Naive thymus-derived CD4-positive, alpha-beta T cell (primary cell): Measurements from ENCODE around the gene RAB29. TPM values are rescaled to one million over a fixed set of nuclear protein-coding genes. Genes with fewer than 3 reads are reported as not detected.

ENCODE experiments used
- ATAC-seq: fragments of 150-1000 bp; cut with Tn5 transposase; 2 replicates; pipeline ENCODE4 v1.10.0; 2021; ENCODE audit warnings: mild to moderate bottlenecking, moderate library complexity
- CTCF ChIA-PET: fragments of 350-600 bp; sonication (Branson Sonifier 250); formaldehyde crosslinking; loops from one replicate; lab custom pipeline; 2021; ENCODE audit warnings: antibody characterized with exemption; lab: Charles Lee
- POLR2A ChIA-PET: fragments of 350-600 bp; sonication (Branson Sonifier 250); formaldehyde crosslinking; loops from one replicate; lab custom pipeline; 2021; ENCODE audit warnings: antibody characterized with exemption, inconsistent platforms; lab: Charles Lee
- DNase-seq, 9 donors: peaks; one replicate each; pipeline versions ENCODE4 v3.0.0 to v3.0.0-alpha.2; 2020 to 2022; ENCODE audit warnings: mixed read lengths in 1 of 9
- H3K27ac ChIP-seq: one replicate; pipeline ENCODE4 v1.7.0; 2013; ENCODE audit warnings: mild to moderate bottlenecking, low read depth, low read length, moderate library complexity
- H3K27me3 ChIP-seq, 2 donors: one replicate each; pipeline ENCODE4 v1.7.0; 2013; ENCODE audit warnings: low read length in 2 of 2, mild to moderate bottlenecking in 2 of 2, moderate library complexity in 2 of 2; ENCODE audit not compliant: control insufficient read depth in 2 of 2, insufficient read depth in 2 of 2
- H3K36me3 ChIP-seq, 3 experiments: 1 replicate in 2 of 3; 2 replicates in 1 of 3; pipeline ENCODE4 v1.7.0; 2013; ENCODE audit warnings: low read length in 3 of 3, mild to moderate bottlenecking in 3 of 3, moderate library complexity in 1 of 3; ENCODE audit not compliant: insufficient read depth in 3 of 3, control insufficient read depth in 2 of 3
- H3K4me1 ChIP-seq, 2 donors: one replicate each; pipeline ENCODE4 v1.7.0; 2013; ENCODE audit warnings: low read length in 2 of 2, mild to moderate bottlenecking in 2 of 2, moderate library complexity in 1 of 2; ENCODE audit not compliant: control insufficient read depth in 2 of 2, insufficient read depth in 2 of 2
- H3K4me3 ChIP-seq: 2 replicates; pipeline ENCODE4 v1.7.0; 2013; ENCODE audit warnings: mild to moderate bottlenecking, low read length
- H3K9me3 ChIP-seq, 3 experiments: 1 replicate in 2 of 3; 2 replicates in 1 of 3; pipeline ENCODE4 v1.7.0; 2013; ENCODE audit warnings: low read length in 3 of 3; ENCODE audit not compliant: control insufficient read depth in 2 of 3
- H3K27ac Mint-ChIP-seq, 9 donors: one replicate each; pipeline ENCODE4 v1.8.0; 2020 to 2022; ENCODE audit warnings: mixed read lengths in 9 of 9, mild to moderate bottlenecking in 8 of 9, moderate library complexity in 5 of 9, inconsistent platforms in 2 of 9
- H3K27me3 Mint-ChIP-seq, 5 donors: one replicate each; pipeline ENCODE4 v1.8.0; 2021 to 2022; ENCODE audit warnings: mixed read lengths in 5 of 5, mild to moderate bottlenecking in 1 of 5
- H3K36me3 Mint-ChIP-seq, 5 donors: one replicate each; pipeline ENCODE4 v1.8.0; 2020 to 2022; ENCODE audit warnings: mixed read lengths in 5 of 5, mild to moderate bottlenecking in 3 of 5, inconsistent platforms in 1 of 5
- H3K4me1 Mint-ChIP-seq, 7 donors: one replicate each; pipeline ENCODE4 v1.8.0; 2020 to 2022; ENCODE audit warnings: mixed read lengths in 7 of 7, mild to moderate bottlenecking in 3 of 7, inconsistent platforms in 1 of 7
- H3K4me3 Mint-ChIP-seq, 10 donors: one replicate each; pipeline ENCODE4 v1.8.0; 2020 to 2022; ENCODE audit warnings: mild to moderate bottlenecking in 10 of 10, mixed read lengths in 10 of 10, moderate library complexity in 6 of 10, inconsistent platforms in 2 of 10
- H3K9me3 Mint-ChIP-seq, 11 donors: one replicate each; pipeline ENCODE4 v1.8.0; 2020 to 2022; ENCODE audit warnings: mixed read lengths in 11 of 11, mild to moderate bottlenecking in 4 of 11, inconsistent platforms in 1 of 11, moderate library complexity in 1 of 11
- intact Hi-C, 2 donors: fragments of 100-400 bp; cut with micrococcal nuclease; formaldehyde crosslinking; loops; one replicate each; pipeline ENCODE4 v1.15.1; 2023
- polyA plus RNA-seq, 2 donors: library from polyadenylated mRNA; unstranded; fragments of 300-500 nt; fragmentation: Illumina TruSeq; gene quantifications; one replicate each; pipeline ENCODE4 v1.2.3, GENCODE V29; 2021
- total RNA-seq, 6 experiments: library from RNA in 5 of 6; stranded (reverse) in 5 of 6; gene quantifications; 1 replicate in 5 of 6; 2 replicates in 1 of 6; pipeline ENCODE4 v1.2.3 and lab custom pipeline; 2021 to 2026

The RAB29 gene
- total and polyA plus RNA-seq, 7 experiments from 2014 or later = 23.9 to 76.6 (median 48.1) TPM

DNA sequence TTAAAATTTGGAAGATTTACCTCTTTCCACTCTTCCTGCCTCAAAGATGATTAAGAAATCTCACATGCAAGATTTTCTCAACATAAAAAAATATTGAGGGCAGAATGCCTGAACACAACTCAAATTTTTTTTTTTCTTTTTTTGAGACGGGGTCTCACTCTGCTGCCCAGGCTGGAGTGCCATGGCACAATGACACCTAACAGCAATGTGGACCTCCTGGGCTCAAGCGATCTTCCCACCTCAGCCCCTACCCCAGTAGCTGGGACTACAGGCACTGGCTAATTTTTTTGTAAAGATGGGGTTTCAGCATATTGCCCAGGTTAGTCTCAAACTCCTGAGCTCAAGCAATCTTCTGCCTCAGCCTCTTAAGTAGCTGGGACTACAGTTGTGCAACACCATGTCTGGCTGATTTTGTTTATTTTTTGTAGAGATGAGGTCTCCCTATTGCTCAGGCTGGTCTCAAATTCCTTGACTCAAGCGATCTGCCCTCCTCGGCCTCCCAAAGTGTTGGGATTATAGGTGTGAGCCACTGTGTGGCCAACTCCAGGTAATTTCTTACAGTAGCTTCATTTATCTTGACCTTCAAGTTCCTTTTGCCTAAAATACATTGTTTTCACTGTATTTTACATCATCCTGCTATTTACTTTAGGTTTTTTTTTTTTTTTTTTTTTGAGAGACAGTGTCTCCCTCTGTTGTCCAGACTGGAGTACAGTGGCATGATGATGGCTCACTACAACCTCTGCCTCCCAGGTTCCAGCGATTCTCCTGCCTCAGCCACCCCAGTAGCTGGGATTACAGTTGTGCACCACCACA lies 35.7 kb downstream of the RAB29 start:
- H3K4me1 Mint-ChIP-seq = peaks cover 25 to 67% (median 49%) of the 10 kb centered on the region in 7 donors
- ATAC-seq (no peak), DNase-seq (no peak)
- intact Hi-C loops = loop anchor here in 1 of 2 donors (10.0 kb wide), 1 partner anchor 455 kb away; no protein-coding TSS in a partner anchor
- H3K27ac Mint-ChIP-seq = peak overlapping the region in 3 of 9 donors; percentile 1 to 37 (median 28)
- H3K27me3 Mint-ChIP-seq = no peaks in the 10 kb centered on the region
- CTCF ChIA-PET = interaction anchor here (0.7 kb wide), 1 partner anchor 413 kb away, joined by 7 read pairs; no protein-coding TSS in a partner anchor
- no peaks in the 10 kb centered on the region for H3K9me3 ChIP-seq
- H3K27ac ChIP-seq = no peak overlapping the region
- peaks cover 0 to 5% (median 3%) of the 10 kb centered on the region in 5 donors for H3K36me3 Mint-ChIP-seq
- H3K4me3 Mint-ChIP-seq = peak overlapping the region in 1 of 10 donors; percentile 13
- no peaks in the 10 kb centered on the region for H3K9me3 Mint-ChIP-seq
- H3K36me3 ChIP-seq = peaks cover 0 to 4% (median 0%) of the 10 kb centered on the region in 3 experiments
- no peaks in the 10 kb centered on the region for H3K27me3 ChIP-seq
- no peak overlapping the region for H3K4me3 ChIP-seq
- H3K4me1 ChIP-seq = peaks cover 0 to 14% of the 10 kb centered on the region in 2 donors
- POLR2A ChIA-PET = interaction anchor here (0.6 to 1.2 kb wide), 2 partner anchors 9 to 12 kb away, joined by 3 read pairs; no protein-coding TSS in a partner anchor

GRCh38 chr1:205735218-205735617 lies 40.1 kb downstream of the RAB29 start:
- no peaks in the 10 kb centered on the region for H3K9me3 ChIP-seq
- ChIA-PET CTCF (interaction anchor here (0.7 to 1.0 kb wide), 3 partner anchors 76 to 253 kb away, joined by 3 read pairs; no protein-coding TSS in a partner anchor), POLR2A (no interaction called here)
- peaks cover 0 to 14% of the 10 kb centered on the region in 2 donors for H3K4me1 ChIP-seq
- peaks cover 0 to 4% (median 0%) of the 10 kb centered on the region in 3 experiments for H3K36me3 ChIP-seq
- intact Hi-C loops = loop anchor here in 1 of 2 donors (2.0 kb wide), 1 partner anchor 14 kb away; no protein-coding TSS in a partner anchor
- DNase-seq = no peak
- Mint-ChIP-seq H3K4me1 (peaks cover 32 to 75% (median 58%) of the 10 kb centered on the region in 7 donors), H3K27ac (peak overlapping the region in 1 of 9 donors; percentile 46), H3K4me3 (no peak overlapping the region), H3K9me3 (no peaks in the 10 kb centered on the region), H3K27me3 (no peaks in the 10 kb centered on the region), H3K36me3 (peaks cover 0 to 15% (median 9%) of the 10 kb centered on the region in 5 donors)
- H3K27ac ChIP-seq = no peak overlapping the region
- H3K4me3 ChIP-seq = no peak overlapping the region
- ATAC-seq = no peak
- H3K27me3 ChIP-seq = no peaks in the 10 kb centered on the region

DNA sequence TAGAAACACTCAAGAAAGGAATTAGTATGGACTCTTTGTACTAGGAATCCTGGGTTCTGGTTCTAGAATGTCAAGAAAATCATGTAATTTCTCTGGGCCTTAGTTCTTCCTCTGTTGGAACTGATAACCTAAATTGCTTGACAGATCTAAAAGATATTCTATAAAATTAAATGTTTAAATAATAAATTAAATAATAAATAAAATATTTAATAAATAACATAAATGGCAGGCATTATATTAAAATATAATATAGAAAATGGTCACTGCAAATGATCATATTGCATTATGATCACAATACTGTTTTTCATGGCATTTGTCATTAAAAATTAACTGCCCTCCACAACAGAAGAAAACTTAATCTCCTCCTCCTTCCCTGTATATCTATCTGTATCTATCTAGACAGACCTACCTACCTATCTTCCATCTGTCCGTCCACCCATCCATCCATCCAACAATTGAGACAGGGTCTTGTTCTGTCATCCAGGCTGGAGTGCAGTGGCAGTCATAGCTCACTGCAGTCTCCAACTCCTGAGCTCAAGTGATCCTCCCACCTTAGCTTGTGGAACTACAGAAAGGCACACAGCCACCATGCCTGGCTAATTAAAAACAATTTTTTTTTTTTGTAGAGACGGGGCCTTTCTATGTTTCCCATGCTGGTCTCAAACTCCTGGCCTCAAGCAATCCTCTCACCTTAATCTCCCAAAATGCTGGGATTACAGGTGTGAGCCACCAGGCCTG lies 41.7 kb downstream of the RAB29 start:
- Histone ChIP-seq H3K27ac (no peak overlapping the region), H3K36me3 (peaks cover 0 to 8% (median 3%) of the 10 kb centered on the region in 3 experiments), H3K27me3 (no peaks in the 10 kb centered on the region), H3K9me3 (no peaks in the 10 kb centered on the region), H3K4me3 (no peak overlapping the region), H3K4me1 (peaks cover 0 to 11% of the 10 kb centered on the region in 2 donors)
- Mint-ChIP-seq H3K4me1 (peaks cover 30 to 64% (median 51%) of the 10 kb centered on the region in 7 donors), H3K27ac (peak overlapping the region in 5 of 9 donors; percentile 3 to 27 (median 14)), H3K36me3 (peaks cover 0 to 17% (median 9%) of the 10 kb centered on the region in 5 donors), H3K9me3 (no peaks in the 10 kb centered on the region), H3K27me3 (no peaks in the 10 kb centered on the region), H3K4me3 (peak overlapping the region in 1 of 10 donors; percentile 29)
- ATAC-seq (no peak), DNase-seq (no peak)
- ChIA-PET POLR2A (interaction anchor here (0.8 to 2.3 kb wide), 3 partner anchors 9 to 42 kb away, joined by 3 to 8 read pairs (median 4); partner anchors contain the start of gene RAB29), CTCF (interaction anchor here (0.7 to 1.8 kb wide), 2 partner anchors 23 to 40 kb away, joined by 3 to 9 read pairs; no protein-coding TSS in a partner anchor)
- intact Hi-C loops = loop anchor here (1.0 to 5.0 kb wide), 3 partner anchors 8 to 39 kb away; no protein-coding TSS in a partner anchor

DNA sequence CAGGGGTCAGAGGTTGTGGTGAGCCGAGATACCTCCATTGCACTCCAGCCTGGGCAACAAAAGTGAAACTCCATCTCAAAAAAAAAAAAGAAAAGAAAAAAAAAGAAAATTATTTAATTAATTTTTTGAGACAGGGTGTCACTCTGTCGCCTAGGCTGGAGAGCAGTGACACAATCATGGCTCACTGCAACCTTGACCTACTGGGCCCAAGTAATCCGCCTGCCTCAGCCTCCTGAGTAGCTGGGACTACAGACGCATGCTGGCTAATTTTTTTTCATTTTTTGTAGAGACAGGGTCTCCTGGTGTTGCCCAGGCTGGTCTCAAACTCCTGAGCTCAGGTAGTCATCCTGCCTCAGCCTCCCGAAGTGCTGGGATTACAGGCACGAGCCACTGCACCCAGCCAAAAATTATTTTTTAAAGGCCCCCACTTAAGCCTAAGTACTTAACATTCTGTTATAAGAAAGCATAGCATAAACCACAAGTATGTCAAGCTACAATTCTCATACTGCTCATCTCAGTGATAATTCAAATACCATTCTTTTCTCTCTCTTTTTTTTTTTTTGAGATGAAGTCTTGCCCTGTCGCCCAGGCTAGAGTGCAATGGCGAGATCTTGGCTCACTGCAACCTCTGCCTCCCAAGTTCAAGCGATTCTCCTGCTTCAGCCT lies 45.2 kb downstream of the RAB29 start:
- DNase-seq = no peak
- no peaks in the 10 kb centered on the region for H3K9me3 Mint-ChIP-seq
- H3K9me3 ChIP-seq = no peaks in the 10 kb centered on the region
- H3K27me3 Mint-ChIP-seq = no peaks in the 10 kb centered on the region
- H3K4me3 Mint-ChIP-seq = no peak overlapping the region
- no peak overlapping the region for H3K4me3 ChIP-seq
- peaks cover 0 to 5% of the 10 kb centered on the region in 2 donors for H3K4me1 ChIP-seq
- H3K27me3 ChIP-seq = no peaks in the 10 kb centered on the region
- ChIA-PET POLR2A (interaction anchor here (0.8 to 1.0 kb wide), 2 partner anchors 10 to 19 kb away, joined by 3 to 4 read pairs; partner anchors contain the start of gene NUCKS1), CTCF (interaction anchor here (1.0 to 1.6 kb wide), 3 partner anchors 17 to 71 kb away, joined by 3 to 5 read pairs (median 3); no protein-coding TSS in a partner anchor)
- H3K36me3 ChIP-seq = peaks cover 0 to 26% (median 9%) of the 10 kb centered on the region in 3 experiments
- ATAC-seq = no peak
- H3K36me3 Mint-ChIP-seq = peaks cover 0 to 18% (median 15%) of the 10 kb centered on the region in 5 donors
- H3K4me1 Mint-ChIP-seq = peaks cover 25 to 64% (median 51%) of the 10 kb centered on the region in 7 donors
- intact Hi-C loops = loop anchor here in 1 of 2 donors (5.0 kb wide), 1 partner anchor 42 kb away; no protein-coding TSS in a partner anchor
- peak overlapping the region in 2 of 9 donors; percentile 9 to 12 for H3K27ac Mint-ChIP-seq
- no peak overlapping the region for H3K27ac ChIP-seq

DNA sequence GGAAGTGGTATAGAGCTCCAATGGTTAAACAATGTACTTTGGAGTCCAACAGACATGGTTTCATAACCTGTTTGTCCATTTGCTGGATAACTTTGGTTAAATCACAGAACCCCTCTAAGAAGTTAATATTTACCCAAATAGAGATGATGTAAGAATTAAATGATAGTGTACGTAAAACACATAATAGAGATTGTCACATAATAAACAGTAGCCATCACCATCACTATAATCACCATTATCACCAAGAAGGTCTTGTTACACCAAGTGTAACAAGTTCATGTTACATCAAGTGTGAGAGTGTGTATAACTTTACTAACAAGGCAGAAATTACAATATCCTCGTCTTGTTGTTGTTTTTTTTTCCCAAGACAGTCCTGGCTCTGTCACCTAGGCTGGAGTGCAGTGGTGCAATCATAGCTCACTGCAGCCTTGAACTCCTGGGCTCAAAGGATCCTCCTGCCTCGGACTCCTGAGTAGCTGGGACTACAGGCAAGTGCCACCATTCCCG lies 48.6 kb downstream of the RAB29 start:
- H3K36me3 Mint-ChIP-seq = peaks cover 0 to 32% (median 20%) of the 10 kb centered on the region in 5 donors
- no peak overlapping the region for H3K4me3 Mint-ChIP-seq
- intact Hi-C loops = no loop called here
- no peaks in the 10 kb centered on the region for H3K9me3 Mint-ChIP-seq
- Histone ChIP-seq H3K9me3 (no peaks in the 10 kb centered on the region), H3K27ac (no peak overlapping the region), H3K4me1 (no peaks in the 10 kb centered on the region), H3K27me3 (no peaks in the 10 kb centered on the region), H3K4me3 (no peak overlapping the region), H3K36me3 (peaks cover 0 to 42% (median 9%) of the 10 kb centered on the region in 3 experiments)
- ChIA-PET CTCF (interaction anchor here (1.0 to 1.3 kb wide), 2 partner anchors 55 to 67 kb away, joined by 3 to 4 read pairs; no protein-coding TSS in a partner anchor), POLR2A (no interaction called here)
- no peak for ATAC-seq
- peak overlapping the region in 1 of 9 donors; percentile 48 for H3K27ac Mint-ChIP-seq
- no peaks in the 10 kb centered on the region for H3K27me3 Mint-ChIP-seq
- peaks cover 13 to 45% (median 34%) of the 10 kb centered on the region in 7 donors for H3K4me1 Mint-ChIP-seq
- DNase-seq = no peak
